ENCODE measurements around the gene SCAPER.
"Not testable (repeated sequence)": the region's sequence is repeated elsewhere in the genome, so short reads cannot be mapped to it uniquely, and the experiment has no call there.

SCAPER gene

GRCh38 chr15:76480267-76480666, 424.9 kb downstream of the SCAPER start:
- DNase-seq (ENCODE audit: low spot score): no peak

- DNase-seq (ENCODE audit: low spot score): no peak
Observed at GRCh38 chr15:76470691-76471090, 434.4 kb downstream of the SCAPER start.

GRCh38 chr15:76468722-76469121, 436.4 kb downstream of the SCAPER start:
- DNase-seq (ENCODE audit: low spot score): no peak

GRCh38 chr15:76467136-76467535, 438.0 kb downstream of the SCAPER start:
- DNase-seq (ENCODE audit: low spot score): no peak

- no peak for DNase-seq (ENCODE audit: low spot score)
Observed at GRCh38 chr15:76465728-76466127, 439.4 kb downstream of the SCAPER start.

- DNase-seq (ENCODE audit: low spot score): no peak
Observed at GRCh38 chr15:76464247-76464646, 440.9 kb downstream of the SCAPER start.

- no peak for DNase-seq (ENCODE audit: low spot score)
Observed at GRCh38 chr15:76460871-76461270, 444.3 kb downstream of the SCAPER start.

- DNase-seq (ENCODE audit: low spot score): no peak
Observed at GRCh38 chr15:76460347-76460746, 444.8 kb downstream of the SCAPER start.

GRCh38 chr15:76451540-76451939, 453.6 kb downstream of the SCAPER start:
- no peak for DNase-seq (ENCODE audit: low spot score)

GRCh38 chr15:76449455-76449854, 455.7 kb downstream of the SCAPER start:
- DNase-seq (ENCODE audit: low spot score): no peak

- no peak for DNase-seq (ENCODE audit: low spot score)
Observed at GRCh38 chr15:76448755-76449154, 456.4 kb downstream of the SCAPER start.

GRCh38 chr15:76447728-76448441, 457.3 kb downstream of the SCAPER start:
- DNase-seq (ENCODE audit: low spot score): no peak

GRCh38 chr15:76440441-76440840, 464.7 kb downstream of the SCAPER start:
- DNase-seq (ENCODE audit: low spot score): no peak

GRCh38 chr15:76439542-76439941, 465.6 kb downstream of the SCAPER start:
- no peak for DNase-seq (ENCODE audit: low spot score)

- DNase-seq (ENCODE audit: low spot score): no peak
Observed at GRCh38 chr15:76433798-76434400, 471.2 kb downstream of the SCAPER start.

GRCh38 chr15:76433036-76433435, 472.1 kb downstream of the SCAPER start:
- DNase-seq (ENCODE audit: low spot score): not testable (repeated sequence)

- DNase-seq (ENCODE audit: low spot score): no peak
Observed at GRCh38 chr15:76432604-76433003, 472.5 kb downstream of the SCAPER start.

- no peak for DNase-seq (ENCODE audit: low spot score)
Observed at GRCh38 chr15:76431971-76432370, 473.2 kb downstream of the SCAPER start.

GRCh38 chr15:76430711-76431110, 474.4 kb downstream of the SCAPER start:
- DNase-seq (ENCODE audit: low spot score): not testable (repeated sequence)

GRCh38 chr15:76429661-76430060, 475.5 kb downstream of the SCAPER start:
- DNase-seq (ENCODE audit: low spot score): no peak

- DNase-seq (ENCODE audit: low spot score): no peak
Observed at GRCh38 chr15:76426941-76427340, 478.2 kb downstream of the SCAPER start.

GRCh38 chr15:76418352-76419140, 486.6 kb downstream of the SCAPER start:
- no peak for DNase-seq (ENCODE audit: low spot score)

- DNase-seq (ENCODE audit: low spot score): no peak
Observed at GRCh38 chr15:76401285-76401684, 503.9 kb downstream of the SCAPER start.

All from Ammon's horn (tissue), 1 donor.